DOHH2 (cell line): ENCODE results near the gene GPR141.

Experiments
- H3F3A ChIP-seq: fragments of 200-600 bp; sonication (generic), shearing (Covaris generic); 2 replicates; pipeline ENCODE4 v1.6.0; 2016; ENCODE audit warnings: antibody characterized with exemption, mild to moderate bottlenecking; ENCODE audit not compliant: control insufficient read depth, insufficient read depth
- H3K27ac ChIP-seq: fragments of 200-600 bp; sonication (generic); 2 replicates; pipeline ENCODE4 v1.5.1; 2014; ENCODE audit warnings: low read depth, mild to moderate bottlenecking, low read length, moderate library complexity
- H3K27me3 ChIP-seq: fragments of 200-600 bp; sonication (generic); 2 replicates; pipeline ENCODE4 v1.6.1; 2014; ENCODE audit warnings: mild to moderate bottlenecking, low read length, mixed read lengths; ENCODE audit not compliant: control insufficient read depth
- H3K36me3 ChIP-seq: fragments of 200-600 bp; sonication (generic); 2 replicates; pipeline ENCODE4 v1.6.1; 2014; ENCODE audit warnings: mild to moderate bottlenecking, low read length, moderate library complexity, mixed read lengths; ENCODE audit not compliant: control insufficient read depth
- H3K4me1 ChIP-seq: fragments of 200-600 bp; sonication (generic); 2 replicates; pipeline ENCODE4 v1.6.1; 2014; ENCODE audit warnings: mild to moderate bottlenecking, low read length, mixed read lengths; ENCODE audit not compliant: control insufficient read depth
- H3K4me2 ChIP-seq: fragments of 200-600 bp; sonication (generic); 2 replicates; pipeline ENCODE4 v1.6.0; 2014; ENCODE audit warnings: mild to moderate bottlenecking, low read length, moderate library complexity
- H3K4me3 ChIP-seq: fragments of 200-600 bp; sonication (generic); 2 replicates; pipeline ENCODE4 v1.5.1; 2014; ENCODE audit warnings: mild to moderate bottlenecking, low read length, mixed read lengths
- H3K79me2 ChIP-seq: fragments of 200-600 bp; sonication (generic); 2 replicates; pipeline ENCODE4 v1.6.1; 2014; ENCODE audit warnings: mild to moderate bottlenecking, low read length, mixed read lengths; ENCODE audit not compliant: control insufficient read depth
- H3K9me2 ChIP-seq: fragments of 200-600 bp; sonication (generic); replicated peaks from 2 replicates; pipeline ENCODE4 v1.6.1; 2014; ENCODE audit warnings: mild to moderate bottlenecking, low read length, mixed read lengths; ENCODE audit not compliant: control insufficient read depth
- H3K9me3 ChIP-seq: fragments of 200-600 bp; sonication (generic); 2 replicates; pipeline ENCODE4 v1.6.1; 2014; ENCODE audit warnings: antibody characterized with exemption, low read length, mixed read lengths; ENCODE audit not compliant: control insufficient read depth, insufficient read depth
- H4K20me1 ChIP-seq: fragments of 200-600 bp; sonication (generic); 2 replicates; pipeline ENCODE4 v1.6.0; 2014; ENCODE audit warnings: low read depth, mild to moderate bottlenecking, antibody characterized with exemption, low read length, moderate library complexity; ENCODE audit not compliant: control insufficient read depth, insufficient read depth
- CTCF ChIP-seq: fragments of 200-600 bp; sonication (generic); IDR thresholded peaks from one replicate; pipeline ENCODE4 v1.5.1; 2014; ENCODE audit warnings: antibody characterized with exemption, mild to moderate bottlenecking, low read depth, low read length; ENCODE audit not compliant: poor library complexity, severe bottlenecking
- EZH2phosphoT487 ChIP-seq: fragments of 200-600 bp; sonication (generic); IDR thresholded peaks from 2 replicates; pipeline ENCODE4 v1.6.1; 2017; ENCODE audit warnings: borderline replicate concordance, mild to moderate bottlenecking, antibody characterized with exemption, low read length, moderate library complexity, mixed read lengths

GPR141 gene

GRCh38 chr7:37707754-37708485, 24.4 kb downstream of the GPR141 start:
- H3F3A ChIP-seq, result no peaks in the 10 kb centered on the region
- H3K36me3 ChIP-seq, result no peaks in the 10 kb centered on the region
- H3K27ac ChIP-seq, result no peak overlapping the region
- no peak overlapping the region for H3K4me3 ChIP-seq
- H3K4me1 ChIP-seq, result no peaks in the 10 kb centered on the region
- H3K9me2 ChIP-seq, result no peaks in the 10 kb centered on the region
- no peaks in the 10 kb centered on the region for H4K20me1 ChIP-seq
- no peaks in the 10 kb centered on the region for H3K79me2 ChIP-seq
- TF ChIP-seq CTCF (no peak), EZH2phosphoT487 (no peak)
- H3K4me2 ChIP-seq, result no peak overlapping the region
- H3K9me3 ChIP-seq, result no peaks in the 10 kb centered on the region
- peaks cover 2% of the 10 kb centered on the region; the same call in 1 of the 2 replicates for H3K27me3 ChIP-seq

GRCh38 chr7:37709631-37710509, 26.3 kb downstream of the GPR141 start:
- no peaks in the 10 kb centered on the region for H3K4me1 ChIP-seq
- H3F3A ChIP-seq, result no peaks in the 10 kb centered on the region
- no peak overlapping the region for H3K27ac ChIP-seq
- H3K9me2 ChIP-seq, result no peaks in the 10 kb centered on the region
- no peak overlapping the region for H3K4me3 ChIP-seq
- no peaks in the 10 kb centered on the region for H3K9me3 ChIP-seq
- H3K36me3 ChIP-seq, result no peaks in the 10 kb centered on the region
- H3K4me2 ChIP-seq, result no peak overlapping the region
- no peaks in the 10 kb centered on the region for H4K20me1 ChIP-seq
- H3K79me2 ChIP-seq, result no peaks in the 10 kb centered on the region
- TF ChIP-seq CTCF (no peak), EZH2phosphoT487 (no peak)
- H3K27me3 ChIP-seq, result no peaks in the 10 kb centered on the region; the same call in 1 of the 2 replicates

DNA sequence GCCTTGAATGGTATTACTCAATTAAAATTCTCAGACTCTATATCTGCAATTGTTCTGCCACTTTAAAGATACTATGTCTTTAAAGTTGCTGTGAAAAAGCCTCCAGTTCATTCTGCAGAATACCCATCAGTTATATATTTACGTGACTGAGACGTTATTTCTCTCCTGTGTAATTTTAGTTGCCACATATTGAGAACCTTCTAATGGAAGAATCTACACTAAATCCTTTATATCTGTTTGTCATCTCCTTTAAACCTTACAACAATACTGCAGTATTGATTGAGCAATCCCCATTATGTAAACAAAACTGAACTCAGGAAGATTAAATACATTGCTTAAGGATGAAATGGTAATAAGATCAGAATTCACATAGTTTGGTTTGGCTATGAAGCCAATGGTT, 30.0 kb downstream of the GPR141 start:
- H3K27ac ChIP-seq, result no peak overlapping the region
- no peaks in the 10 kb centered on the region; the same call in none of the 2 replicates for H3K27me3 ChIP-seq
- no peak overlapping the region for H3K4me2 ChIP-seq
- no peaks in the 10 kb centered on the region for H4K20me1 ChIP-seq
- H3K79me2 ChIP-seq, result no peaks in the 10 kb centered on the region
- no peaks in the 10 kb centered on the region for H3K9me3 ChIP-seq
- no peaks in the 10 kb centered on the region for H3K4me1 ChIP-seq
- no peaks in the 10 kb centered on the region for H3F3A ChIP-seq
- no peak for TF ChIP-seq CTCF
- TF ChIP-seq EZH2phosphoT487, result no peak
- no peaks in the 10 kb centered on the region for H3K9me2 ChIP-seq
- H3K36me3 ChIP-seq, result no peaks in the 10 kb centered on the region
- no peak overlapping the region for H3K4me3 ChIP-seq
